Medulla oblongata (tissue), 1 donor: Measurements from ENCODE around the gene DRD3.

ENCODE experiments used
- DNase-seq: peaks from one replicate; pipeline ENCODE4 v3.0.0-alpha.2; 2015; ENCODE audit errors: extremely low spot score

DRD3 gene

GRCh38 chr3:114120211-114120610, 58.6 kb downstream of the DRD3 start:
- no peak for DNase-seq

- no peak for DNase-seq
These were observed 59.1 kb downstream of the DRD3 start for GRCh38 chr3:114119776-114120175.

GRCh38 chr3:114115143-114115542, 63.7 kb downstream of the DRD3 start:
- DNase-seq: no peak

- DNase-seq: no peak
These were observed 64.1 kb downstream of the DRD3 start for GRCh38 chr3:114114719-114115118.

- no peak for DNase-seq
These were observed 66.2 kb downstream of the DRD3 start for GRCh38 chr3:114112696-114113095.

- peak; percentile 11 for DNase-seq
These were observed 67.6 kb downstream of the DRD3 start for GRCh38 chr3:114111060-114111770.

GRCh38 chr3:114110439-114110838, 68.4 kb downstream of the DRD3 start:
- DNase-seq: no peak

GRCh38 chr3:114108137-114108536, 70.7 kb downstream of the DRD3 start:
- DNase-seq: no peak

- no peak for DNase-seq
These were observed 74.4 kb downstream of the DRD3 start for GRCh38 chr3:114104414-114104813.

GRCh38 chr3:114103858-114104257, 75.0 kb downstream of the DRD3 start:
- no peak for DNase-seq

GRCh38 chr3:114103181-114103580, 75.7 kb downstream of the DRD3 start:
- no peak for DNase-seq

- no peak for DNase-seq
These were observed 77.8 kb downstream of the DRD3 start for GRCh38 chr3:114101101-114101500.

- no peak for DNase-seq
These were observed 83.1 kb downstream of the DRD3 start for GRCh38 chr3:114095796-114096195.

- DNase-seq: peak; percentile 24
These were observed 85.3 kb downstream of the DRD3 start for GRCh38 chr3:114093596-114093995.

- DNase-seq: no peak
These were observed 85.9 kb downstream of the DRD3 start for GRCh38 chr3:114093016-114093380.

GRCh38 chr3:114092151-114093015, 86.5 kb downstream of the DRD3 start:
- no peak for DNase-seq

GRCh38 chr3:114089675-114090074, 89.2 kb downstream of the DRD3 start:
- no peak for DNase-seq

- DNase-seq: no peak
These were observed 92.5 kb downstream of the DRD3 start for GRCh38 chr3:114086356-114086755.

GRCh38 chr3:114083112-114083511, 95.7 kb downstream of the DRD3 start:
- no peak for DNase-seq

GRCh38 chr3:114081037-114081436, 97.8 kb downstream of the DRD3 start:
- no peak for DNase-seq

GRCh38 chr3:114080201-114080600, 98.7 kb downstream of the DRD3 start:
- DNase-seq: no peak

GRCh38 chr3:114079761-114080160, 99.1 kb downstream of the DRD3 start:
- no peak for DNase-seq

- no peak for DNase-seq
These were observed 100.7 kb downstream of the DRD3 start for GRCh38 chr3:114078126-114078525.
